Fibroblast of the aortic adventitia (primary cell): Measurements from ENCODE around the gene GYS1. TPM values are rescaled to one million over a fixed set of nuclear protein-coding genes. Genes with fewer than 3 reads are reported as not detected.
A peak's percentile ranks its signal among the peaks of the same experiment; 100 is the strongest.

ENCODE experiments used
- DNase-seq: peaks from one replicate; pipeline ENCODE4 v3.0.0-alpha.2; 2010; ENCODE audit warnings: low read depth
- H3K4me3 ChIP-seq: 2 replicates; pipeline ENCODE4 v1.5.1; 2011; ENCODE audit warnings: low read depth, mild to moderate bottlenecking, control low read depth, low read length, moderate library complexity
- CTCF ChIP-seq: IDR thresholded peaks from 2 replicates; pipeline ENCODE4 v1.5.1; 2011; ENCODE audit warnings: mild to moderate bottlenecking, low read length, control low read depth, inconsistent platforms; ENCODE audit not compliant: insufficient read depth
- total RNA-seq: library from RNA; depleted of rRNA; stranded (reverse); fragments of >200 nt; gene quantifications from 2 replicates; pipeline ENCODE4 v1.2.3, GENCODE V29; 2012; ENCODE audit warnings: low replicate concordance

GYS1 gene
- total RNA-seq, 1 donor: 38.6 TPM

GRCh38 chr19:48968179-48968661, 24.9 kb downstream of the GYS1 start:
- peak; percentile 70 for DNase-seq
- no peak for TF ChIP-seq CTCF
- no peak overlapping the region for H3K4me3 ChIP-seq

- DNase-seq: peak; percentile 87
- no peak for TF ChIP-seq CTCF
Measured at GRCh38 chr19:48967346-48968178, 25.5 kb downstream of the GYS1 start.

GRCh38 chr19:48966541-48967345, 26.4 kb downstream of the GYS1 start:
- DNase-seq: peak; percentile 22

More at GRCh38 chr19:48967346-48968178, 25.5 kb downstream of the GYS1 start:
- H3K4me3 ChIP-seq: peak overlapping the region; percentile 99

GRCh38 chr19:48965806-48966540, 27.1 kb downstream of the GYS1 start:
- peak; percentile 79 for DNase-seq
- H3K4me3 ChIP-seq: peak overlapping the region; percentile 99
- TF ChIP-seq CTCF: no peak

More at GRCh38 chr19:48966541-48967345, 26.4 kb downstream of the GYS1 start:
- TF ChIP-seq CTCF: no peak
- peak overlapping the region; percentile 99 for H3K4me3 ChIP-seq

GRCh38 chr19:48965040-48965805, 27.9 kb downstream of the GYS1 start, which contains the start of gene FTL:
FTL (plus strand) TSS chr19:48965309; CDS start chr19:48965508, 199 bp downstream.
- no peak for TF ChIP-seq CTCF
- DNase-seq: peak; percentile 96
- H3K4me3 ChIP-seq: peak within 1 kb of the TSS; percentile 99
